T-helper 1 cell treated with Interleukin-12 subunit alpha and Interleukin-12 subunit beta and Interleukin-4 antibody, amounts not matched to agents 30 ng/mL and 1 ng/mL, for 36 hours (primary cell): ENCODE measurements around the gene PET100. TPM values are rescaled to one million over a fixed set of nuclear protein-coding genes. Genes with fewer than 3 reads are reported as not detected.

Experiments used
- intact Hi-C: fragments of 100-400 bp; cut with micrococcal nuclease; formaldehyde crosslinking; loops from one replicate; pipeline ENCODE4 v1.15.1; 2024
- total RNA-seq: library from RNA; stranded (reverse); gene quantifications from 2 replicates; pipeline ENCODE4 v1.2.3, GENCODE V29; 2022

PET100 gene
- total RNA-seq, 1 donor from 2014 or later, result 124 TPM

DNA sequence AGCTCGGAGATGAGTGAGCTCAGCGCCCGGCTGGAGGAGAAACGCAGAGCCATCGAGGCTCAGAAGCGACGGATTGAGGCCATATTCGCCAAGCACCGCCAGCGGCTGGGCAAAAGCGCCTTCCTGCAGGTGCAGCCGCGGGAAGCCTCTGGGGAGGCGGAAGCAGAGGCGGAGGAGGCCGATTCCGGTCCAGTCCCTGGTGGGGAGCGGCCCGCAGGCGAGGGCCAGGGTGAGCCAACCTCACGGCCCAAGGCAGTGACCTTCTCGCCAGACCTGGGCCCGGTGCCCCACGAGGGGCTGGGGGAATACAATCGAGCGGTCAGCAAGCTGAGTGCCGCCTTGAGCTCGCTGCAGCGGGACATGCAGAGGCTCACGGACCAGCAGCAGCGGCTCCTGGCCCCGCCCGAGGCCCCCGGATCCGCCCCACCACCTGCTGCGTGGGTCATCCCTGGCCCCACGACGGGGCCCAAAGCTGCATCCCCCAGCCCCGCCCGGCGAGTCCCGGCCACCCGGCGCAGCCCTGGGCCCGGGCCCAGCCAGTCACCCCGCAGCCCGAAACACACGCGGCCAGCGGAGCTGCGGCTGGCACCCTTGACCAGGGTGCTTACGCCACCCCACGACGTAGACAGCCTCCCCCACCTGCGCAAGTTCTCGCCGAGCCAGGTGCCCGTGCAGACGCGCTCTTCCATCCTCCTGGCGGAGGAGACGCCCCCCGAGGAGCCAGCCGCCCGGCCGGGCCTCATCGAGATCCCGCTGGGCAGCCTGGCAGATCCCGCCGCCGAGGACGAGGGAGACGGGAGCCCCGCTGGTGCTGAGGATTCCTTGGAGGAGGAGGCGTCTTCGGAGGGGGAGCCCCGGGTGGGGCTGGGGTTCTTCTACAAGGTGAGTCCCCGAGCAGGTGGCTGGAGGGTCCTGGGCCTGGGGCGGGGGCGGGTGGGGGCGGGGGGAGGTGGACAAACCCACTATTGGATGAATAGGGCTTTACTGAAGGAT lies 17.0 kb upstream of the PET100 start:
- intact Hi-C loops, result no loop called here

DNA sequence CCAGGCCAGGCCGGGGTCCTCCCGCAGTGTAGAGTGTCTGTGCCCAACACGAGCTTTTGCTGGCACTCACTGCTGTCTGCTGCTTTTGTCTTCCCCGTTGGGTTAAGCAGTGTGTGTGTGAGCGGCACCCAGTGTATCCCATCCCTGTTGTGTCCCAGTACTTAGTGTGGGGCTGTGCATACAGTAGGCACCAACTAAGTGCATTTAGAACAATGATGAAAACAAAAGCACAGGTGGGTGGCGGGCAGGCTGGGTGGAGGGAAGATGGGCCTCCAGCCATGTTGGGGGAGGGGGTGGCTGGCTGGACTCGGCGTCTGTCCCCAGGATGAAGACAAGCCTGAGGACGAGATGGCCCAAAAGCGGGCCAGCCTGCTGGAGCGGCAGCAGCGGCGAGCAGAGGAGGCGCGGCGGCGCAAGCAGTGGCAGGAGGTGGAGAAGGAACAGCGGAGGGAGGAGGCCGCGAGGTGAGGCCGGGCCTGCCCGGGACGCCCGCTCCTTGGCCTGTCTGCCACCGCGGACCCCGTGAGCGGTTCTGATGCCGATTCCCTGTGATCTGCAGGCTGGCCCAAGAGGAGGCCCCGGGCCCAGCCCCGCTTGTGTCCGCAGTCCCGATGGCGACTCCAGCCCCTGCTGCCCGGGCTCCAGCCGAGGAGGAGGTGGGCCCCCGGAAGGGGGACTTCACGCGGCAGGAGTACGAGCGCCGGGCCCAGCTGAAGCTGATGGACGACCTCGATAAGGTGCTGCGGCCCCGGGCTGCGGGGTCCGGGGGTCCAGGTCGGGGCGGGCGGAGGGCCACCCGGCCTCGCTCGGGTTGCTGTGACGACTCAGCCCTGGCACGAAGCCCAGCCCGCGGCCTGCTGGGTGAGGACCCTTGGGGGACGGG lies 14.5 kb upstream of the PET100 start:
- intact Hi-C loops, result no loop called here

DNA sequence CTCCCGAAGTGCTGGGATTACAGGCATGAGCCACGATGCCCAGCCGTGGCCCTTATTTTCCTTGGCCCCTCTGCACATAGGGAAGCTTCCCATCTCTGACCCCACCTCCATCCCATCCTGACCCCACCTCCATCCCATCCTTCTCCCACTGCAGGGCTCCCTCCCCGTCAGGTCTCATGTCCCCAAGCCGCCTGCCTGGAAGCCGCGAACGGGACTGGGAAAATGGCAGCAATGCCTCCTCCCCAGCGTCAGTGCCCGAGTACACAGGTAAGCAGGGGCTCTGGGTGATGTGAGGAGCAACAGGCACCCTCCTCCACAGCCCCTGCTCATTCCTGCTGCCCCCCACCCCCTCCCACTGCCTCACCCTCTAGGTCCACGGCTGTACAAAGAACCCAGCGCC lies 12.4 kb upstream of the PET100 start:
- intact Hi-C loops, result no loop called here

DNA sequence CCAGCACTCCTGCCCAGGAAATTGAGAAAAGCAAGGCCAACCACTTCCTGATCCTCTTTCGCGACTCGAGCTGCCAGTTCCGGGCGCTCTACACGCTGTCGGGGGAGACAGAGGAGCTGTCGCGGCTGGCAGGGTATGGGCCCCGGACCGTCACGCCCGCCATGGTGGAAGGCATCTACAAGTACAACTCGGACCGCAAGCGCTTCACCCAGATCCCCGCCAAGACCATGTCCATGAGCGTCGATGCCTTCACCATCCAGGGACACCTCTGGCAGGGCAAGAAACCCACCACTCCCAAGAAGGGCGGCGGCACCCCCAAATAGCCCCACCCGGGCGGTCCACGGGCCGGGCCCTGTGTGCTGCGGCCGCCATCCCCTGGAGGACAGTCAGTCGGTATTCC lies 11.9 kb upstream of the PET100 start:
- intact Hi-C loops, result no loop called here

GRCh38 chr19:7618348-7618747 lies 11.2 kb upstream of the PET100 start:
- intact Hi-C loops, result no loop called here

DNA sequence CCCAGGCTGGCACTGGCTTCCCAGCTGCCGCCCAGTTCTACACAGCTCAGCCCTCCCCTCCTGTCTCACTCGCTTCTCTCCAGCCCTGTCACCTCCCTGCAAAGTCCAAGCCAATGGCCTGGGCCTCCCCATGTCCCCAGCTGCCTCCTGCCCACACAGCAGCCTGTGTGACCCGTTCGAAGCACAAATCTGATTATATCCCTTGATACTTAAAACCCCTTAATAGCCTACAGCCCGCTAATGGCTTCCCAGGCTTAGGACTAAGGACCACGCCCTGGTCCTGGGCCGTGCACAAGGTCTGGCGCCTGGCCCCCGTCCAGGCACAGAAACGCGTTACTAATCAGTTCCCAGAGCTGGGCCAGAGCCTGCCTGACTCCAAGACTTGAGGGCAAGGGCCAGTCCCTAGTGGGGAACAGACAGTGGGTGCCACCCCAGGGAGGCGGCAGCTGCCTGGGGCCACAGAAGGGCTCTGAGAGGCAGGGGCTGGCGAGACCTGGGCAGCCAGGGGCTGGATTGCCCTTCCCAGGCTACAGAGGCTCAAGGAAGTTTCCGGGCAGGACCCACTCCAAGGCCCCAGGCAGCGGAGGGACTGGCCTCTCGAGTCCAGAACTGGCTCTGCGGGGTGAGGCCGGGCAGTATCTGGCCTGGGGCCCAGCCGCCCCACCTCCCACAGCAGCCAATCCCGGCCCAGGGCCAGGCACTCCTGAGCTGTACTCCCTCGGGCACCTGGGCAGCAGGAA lies 10.7 kb upstream of the PET100 start:
- intact Hi-C loops, result no loop called here

DNA sequence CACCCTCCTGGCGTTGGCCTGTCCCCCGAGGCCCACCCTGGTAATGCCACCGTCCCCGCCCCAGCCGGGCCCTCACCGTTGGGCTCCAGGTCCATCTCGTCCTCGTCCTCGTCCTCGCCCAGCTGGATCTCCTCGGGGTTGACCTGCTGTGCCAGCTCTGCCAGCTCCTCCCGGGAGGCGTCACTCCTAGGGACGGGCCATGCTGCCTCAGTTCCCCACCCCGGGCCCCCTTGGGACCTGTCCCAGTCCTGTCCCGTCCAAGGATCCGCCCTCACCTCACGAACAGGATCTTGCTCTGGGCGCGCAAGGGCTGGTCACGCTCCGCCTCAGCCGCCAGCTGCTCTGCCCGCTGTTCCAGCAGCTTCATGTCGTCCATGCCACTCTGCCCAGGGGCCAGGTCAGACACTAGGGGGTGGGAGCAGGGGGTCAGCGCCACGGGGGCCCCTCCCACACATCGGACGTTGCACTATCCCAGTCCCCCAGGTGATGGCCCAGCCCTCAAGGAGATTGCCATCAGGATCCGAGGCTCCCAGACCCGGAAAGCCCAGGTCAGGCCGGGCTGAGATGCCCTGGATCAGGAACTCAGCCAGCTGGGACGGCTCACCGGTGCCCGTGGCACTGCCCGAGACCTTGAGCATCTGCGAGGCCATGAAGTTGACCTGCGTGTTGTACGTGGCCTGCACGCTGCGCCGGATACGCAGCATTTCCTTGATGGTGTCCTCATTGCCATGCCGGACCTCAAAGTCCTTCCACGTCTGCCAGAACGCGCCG lies 9.7 kb upstream of the PET100 start:
- intact Hi-C loops, result no loop called here

DNA sequence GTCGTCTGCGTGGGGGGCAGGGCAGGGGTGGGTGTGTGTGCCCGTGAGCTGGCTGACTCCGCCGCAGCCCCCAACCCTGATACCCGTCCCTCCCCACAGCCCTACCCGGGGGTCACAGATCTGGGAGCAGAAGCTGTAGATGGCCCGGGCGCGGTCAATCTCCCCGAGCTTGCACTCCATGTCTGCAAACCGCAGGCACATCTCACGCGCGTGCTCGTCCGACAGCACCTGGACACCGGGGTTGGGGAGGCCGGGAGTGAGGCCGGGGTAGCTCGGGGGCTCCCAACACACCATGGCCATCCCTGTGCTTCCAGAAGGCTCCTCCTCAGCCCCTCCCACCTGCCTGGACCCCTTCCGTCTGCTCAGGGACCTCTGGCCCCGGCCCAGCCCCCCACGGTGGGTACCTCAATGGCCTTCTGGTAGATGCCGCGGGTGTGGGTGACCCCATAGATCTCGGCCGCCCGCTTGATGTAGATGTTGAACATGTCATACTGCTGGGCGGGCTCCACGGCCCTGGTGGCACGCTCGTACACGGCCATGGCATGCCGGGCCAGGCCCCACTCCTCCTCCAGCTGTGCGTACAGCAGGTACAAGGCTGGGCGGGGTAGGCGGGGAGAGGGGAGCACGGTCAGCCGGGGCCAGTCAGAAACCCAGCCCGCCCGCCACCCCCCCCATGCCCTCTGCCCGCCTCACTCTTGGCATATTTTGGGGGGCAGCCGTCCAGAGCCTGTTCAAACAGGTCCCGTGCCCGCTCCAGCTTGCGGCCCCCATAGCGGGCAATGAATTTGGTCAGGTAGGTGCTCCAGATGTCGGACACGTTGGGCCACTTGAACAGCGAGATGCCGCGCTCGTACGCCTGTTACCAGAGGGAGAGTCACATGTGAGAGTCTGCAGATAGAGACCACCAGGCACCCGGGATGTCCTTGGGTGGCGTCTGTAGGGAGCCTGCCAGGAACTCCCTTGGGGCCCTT lies 8.9 kb upstream of the PET100 start:
- intact Hi-C loops, result no loop called here

- intact Hi-C loops, result no loop called here
Observed at GRCh38 chr19:7622933-7623685, 6.5 kb upstream of the PET100 start.

DNA sequence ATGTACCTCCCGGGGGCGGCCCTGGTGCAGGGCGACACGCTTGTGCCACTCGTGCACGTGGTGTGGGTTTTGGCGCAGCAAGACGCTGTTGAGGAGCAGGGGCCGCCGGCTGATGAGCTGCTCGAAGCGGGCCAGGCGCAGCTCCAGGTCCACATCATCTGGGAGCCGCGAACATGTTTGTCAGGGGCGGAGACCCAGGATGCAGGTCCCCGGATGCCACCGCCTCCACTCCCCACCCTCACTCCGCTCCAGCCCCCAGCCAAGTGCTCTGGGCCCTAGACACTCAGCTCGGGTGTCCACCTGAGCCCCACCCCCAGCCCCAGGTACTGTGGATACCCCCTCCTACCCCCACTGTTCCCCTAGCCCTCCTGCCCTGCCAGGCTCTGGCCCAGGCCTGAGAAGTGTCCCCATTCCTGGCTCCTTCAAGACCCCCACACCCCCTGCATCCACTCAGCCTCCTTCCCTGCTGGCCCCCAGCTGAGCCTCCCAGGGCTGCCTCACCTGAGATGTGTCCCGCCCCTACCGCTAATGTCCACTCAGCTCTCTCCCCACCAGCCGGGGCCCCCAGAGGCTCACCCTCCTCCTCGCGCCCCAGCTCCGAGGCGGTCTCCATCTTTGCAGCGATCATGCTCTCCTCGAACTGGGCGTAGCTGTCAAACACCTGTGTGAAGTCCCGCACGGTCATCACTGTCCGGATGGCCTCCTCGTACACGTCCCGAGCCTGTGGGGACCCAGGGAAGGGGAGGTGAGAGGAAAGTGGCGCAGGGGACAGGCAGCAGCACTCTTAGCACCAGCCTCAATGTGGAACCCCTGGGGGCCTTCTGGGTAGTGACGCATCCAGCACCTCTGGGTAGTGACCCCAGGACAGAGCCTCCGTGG lies 5.6 kb upstream of the PET100 start:
- intact Hi-C loops, result no loop called here

DNA sequence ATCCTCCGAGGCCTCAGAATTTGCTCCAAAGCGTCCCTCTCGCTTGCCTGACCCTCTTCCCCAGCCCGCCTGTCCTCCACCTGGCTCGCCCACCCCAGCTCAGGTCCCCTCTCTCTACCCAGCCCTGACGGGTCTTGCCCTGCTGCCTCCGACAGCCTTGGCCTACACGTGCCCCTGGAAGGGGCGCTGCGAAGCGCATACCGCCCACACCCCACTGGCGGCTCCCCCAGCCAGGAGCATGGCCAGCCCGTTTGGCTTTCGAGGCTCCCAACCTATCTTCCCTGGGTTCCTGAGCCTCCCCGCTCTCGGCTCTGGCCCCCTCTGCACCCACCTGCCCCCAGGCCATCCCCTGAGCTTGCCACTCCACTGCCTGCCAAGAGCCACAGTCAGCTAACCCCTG lies 4.8 kb upstream of the PET100 start:
- intact Hi-C loops, result no loop called here

DNA sequence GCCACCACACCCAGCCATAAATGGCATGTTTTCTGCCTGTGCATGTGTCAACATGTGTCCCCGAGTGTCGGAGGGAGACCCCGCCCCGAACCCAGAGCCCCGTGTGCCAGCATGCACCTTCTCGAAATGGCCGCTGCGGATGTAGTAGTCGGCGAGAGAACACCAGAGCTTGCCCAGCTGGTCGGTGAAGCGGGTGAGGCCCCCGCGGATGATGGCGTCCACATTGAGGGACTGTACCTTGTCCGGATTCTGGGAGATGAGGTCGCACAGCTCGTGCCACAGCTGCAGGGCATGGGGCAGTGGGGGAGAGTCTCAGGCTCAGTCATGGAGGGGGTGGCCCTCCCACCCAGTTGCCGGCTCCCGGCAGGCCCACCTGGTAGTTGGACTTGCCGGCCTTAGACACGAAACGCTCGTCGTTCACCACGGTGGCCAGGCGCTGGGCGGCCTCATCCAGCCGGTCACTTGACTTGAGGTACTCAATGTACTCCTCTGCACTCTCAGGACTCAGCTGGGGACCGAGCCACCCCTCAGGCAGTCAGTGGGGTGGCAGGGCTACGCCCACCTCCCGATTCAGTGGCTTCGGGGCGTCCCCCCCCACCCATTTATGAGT lies 3.7 kb upstream of the PET100 start:
- intact Hi-C loops, result no loop called here

DNA sequence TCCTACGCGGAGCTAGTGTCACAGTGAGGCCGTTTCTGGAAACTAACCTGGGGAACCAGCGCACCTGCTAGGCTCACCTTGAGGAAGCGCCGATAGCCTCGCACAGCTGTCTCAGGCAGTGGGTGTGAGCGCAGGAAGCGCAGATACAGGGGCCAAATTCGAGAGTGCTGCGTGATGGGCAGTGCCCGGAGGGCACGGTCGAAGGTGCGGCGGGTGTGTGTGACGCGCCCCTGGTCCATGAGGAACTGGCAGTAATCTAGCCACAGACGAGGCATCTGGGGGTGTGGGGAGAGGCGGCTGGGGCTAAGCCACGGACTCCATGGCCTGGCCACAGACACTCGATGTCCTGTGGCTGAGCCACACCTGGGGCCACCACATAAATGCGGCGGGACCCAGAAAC lies 2.4 kb upstream of the PET100 start:
- intact Hi-C loops, result no loop called here

DNA sequence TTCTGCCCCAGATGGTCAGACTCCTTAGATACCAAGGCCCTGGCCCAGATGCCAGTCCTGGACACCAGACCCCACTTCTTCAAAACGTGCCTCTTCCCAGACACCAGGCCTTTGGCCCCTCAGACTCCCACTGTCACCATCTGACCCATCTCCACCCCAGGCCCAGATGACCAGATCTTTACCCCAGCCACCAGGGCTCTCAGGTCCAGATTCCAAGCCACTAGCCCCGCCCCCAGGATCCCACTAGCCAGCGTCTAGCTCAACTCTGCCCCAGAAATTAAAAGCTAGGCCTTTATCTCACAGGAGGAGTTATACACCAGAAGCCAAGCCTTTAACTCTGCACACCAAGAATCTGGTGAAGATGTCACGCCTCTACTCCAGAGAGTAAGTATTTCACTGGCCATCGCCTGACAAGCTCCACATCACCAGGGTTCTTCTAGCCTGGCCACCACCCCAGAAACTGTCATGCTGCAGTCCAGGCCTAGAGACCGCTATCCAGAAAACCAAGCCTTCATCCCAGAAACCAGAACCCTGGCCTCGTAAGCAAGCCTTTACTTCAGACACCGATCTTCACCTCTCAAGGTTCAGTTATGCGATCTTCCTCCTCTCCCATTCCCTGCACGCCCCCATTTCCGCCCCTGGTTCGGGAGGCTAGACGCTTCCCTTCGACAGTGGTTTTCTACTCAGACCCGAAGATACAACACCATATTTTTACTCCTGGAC lies 843 bp upstream of the PET100 start:
- intact Hi-C loops, result loop anchor here (1.0 to 2.0 kb wide), 9 partner anchors 9 to 315 kb away; partner anchors contain the start of genes MAP2K7, MCOLN1, PNPLA6 and STXBP2

DNA sequence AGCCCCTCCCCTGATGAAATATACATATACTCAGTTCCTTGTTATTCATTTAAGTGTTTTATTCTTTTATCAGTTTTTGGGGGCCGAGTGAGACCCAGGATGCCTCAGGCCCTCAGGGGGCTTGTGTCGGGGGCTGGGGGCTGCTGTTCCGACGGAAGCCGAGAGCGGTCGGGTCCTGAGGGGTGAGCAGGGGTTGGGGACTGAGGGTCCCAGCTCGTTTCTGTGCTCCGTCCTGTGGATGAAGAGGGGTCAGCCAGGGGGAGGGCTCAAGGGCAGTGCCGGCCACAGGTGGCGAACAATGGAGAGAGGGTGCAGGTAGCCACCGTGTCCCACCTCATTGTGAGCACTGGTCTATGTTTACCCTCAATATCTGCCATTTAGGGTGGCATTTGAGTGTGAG lies 2.0 kb downstream of the PET100 start:
- intact Hi-C loops, result no loop called here

DNA sequence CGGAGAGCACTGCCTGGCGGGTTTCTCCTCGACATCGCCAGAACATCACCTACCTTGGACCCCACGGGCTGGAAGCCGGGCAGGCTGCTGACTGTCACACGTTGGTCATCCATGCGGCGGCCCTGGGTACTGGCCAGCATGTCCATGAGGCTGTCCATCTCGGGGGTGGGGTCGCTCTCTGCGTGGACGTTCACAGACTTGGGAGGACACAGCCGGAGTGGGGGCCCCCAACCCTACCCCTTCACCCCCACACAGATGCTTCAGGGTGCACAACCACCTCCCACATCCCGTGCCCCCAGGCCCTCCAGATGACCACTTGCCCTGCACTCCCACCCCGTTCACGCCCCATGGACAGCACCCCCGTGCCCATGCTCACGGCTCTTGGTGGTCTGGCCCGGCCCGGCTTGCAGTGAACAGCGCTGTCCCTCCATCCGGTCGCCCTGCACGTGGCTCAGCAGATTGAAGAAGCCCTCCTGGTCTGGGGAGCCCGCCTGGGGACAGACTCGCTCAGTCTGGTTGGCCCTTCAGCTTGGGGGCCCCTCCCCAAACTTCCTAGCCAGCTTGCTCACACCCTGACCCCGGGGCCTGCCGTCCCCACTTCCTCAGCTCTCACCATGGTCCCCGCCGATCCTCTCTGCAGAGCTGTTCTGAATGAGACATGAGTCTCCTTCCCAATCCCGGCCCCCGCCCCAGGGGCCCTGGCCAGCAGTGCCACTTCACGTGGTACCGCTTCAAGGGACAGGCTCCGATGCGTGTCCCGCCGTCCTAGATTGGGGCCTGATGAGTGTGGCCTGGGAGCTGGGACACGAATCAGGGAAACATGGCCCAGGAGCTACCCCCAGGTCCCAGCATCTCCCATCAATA lies 3.0 kb downstream of the PET100 start:
- intact Hi-C loops, result no loop called here
